ENCODE measurements around the gene P2RY11.

DNA sequence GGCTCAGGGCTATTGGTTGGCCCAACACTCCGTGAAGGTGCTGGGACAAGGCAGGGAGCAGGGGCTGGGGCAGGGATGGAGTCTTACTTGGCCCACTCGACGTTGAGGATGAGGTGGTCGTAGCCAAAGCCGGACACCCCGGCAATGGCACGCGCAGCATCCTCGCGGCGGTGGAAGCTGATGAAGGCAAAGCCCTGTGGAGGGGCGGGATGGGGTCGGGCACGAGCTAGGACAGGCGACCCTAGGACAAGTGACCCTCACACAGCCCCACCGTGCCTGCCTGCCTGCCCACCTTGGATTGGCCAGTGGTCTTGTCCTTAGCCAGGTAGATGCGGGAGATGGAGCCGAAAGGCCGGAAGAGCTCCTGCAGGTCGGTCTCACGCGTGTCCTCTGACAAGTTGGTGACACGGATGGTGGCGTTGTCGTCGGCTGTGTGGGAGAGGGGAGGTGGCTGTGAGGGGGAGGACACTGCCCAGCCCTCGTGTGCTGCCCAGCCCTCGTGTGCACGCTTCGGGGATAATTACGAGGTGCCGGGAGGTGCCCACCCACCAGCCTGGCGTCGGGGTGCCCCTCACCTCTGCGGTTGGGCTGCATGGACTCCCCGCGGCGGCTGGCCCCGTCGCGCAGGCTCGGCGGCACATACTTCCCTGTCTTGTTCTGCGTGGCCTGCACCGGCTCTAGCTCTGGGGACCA lies 4.0 kb downstream of the P2RY11 start:
- TF ChIP-seq, protein P1, sequence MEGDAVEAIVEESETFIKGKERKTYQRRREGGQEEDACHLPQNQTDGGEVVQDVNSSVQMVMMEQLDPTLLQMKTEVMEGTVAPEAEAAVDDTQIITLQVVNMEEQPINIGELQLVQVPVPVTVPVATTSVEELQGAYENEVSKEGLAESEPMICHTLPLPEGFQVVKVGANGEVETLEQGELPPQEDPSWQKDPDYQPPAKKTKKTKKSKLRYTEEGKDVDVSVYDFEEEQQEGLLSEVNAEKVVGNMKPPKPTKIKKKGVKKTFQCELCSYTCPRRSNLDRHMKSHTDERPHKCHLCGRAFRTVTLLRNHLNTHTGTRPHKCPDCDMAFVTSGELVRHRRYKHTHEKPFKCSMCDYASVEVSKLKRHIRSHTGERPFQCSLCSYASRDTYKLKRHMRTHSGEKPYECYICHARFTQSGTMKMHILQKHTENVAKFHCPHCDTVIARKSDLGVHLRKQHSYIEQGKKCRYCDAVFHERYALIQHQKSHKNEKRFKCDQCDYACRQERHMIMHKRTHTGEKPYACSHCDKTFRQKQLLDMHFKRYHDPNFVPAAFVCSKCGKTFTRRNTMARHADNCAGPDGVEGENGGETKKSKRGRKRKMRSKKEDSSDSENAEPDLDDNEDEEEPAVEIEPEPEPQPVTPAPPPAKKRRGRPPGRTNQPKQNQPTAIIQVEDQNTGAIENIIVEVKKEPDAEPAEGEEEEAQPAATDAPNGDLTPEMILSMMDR (IDR thresholded peaks at IDR 0.05) = no peak
- TF ChIP-seq POLR2AphosphoS5 (IDR thresholded peaks at IDR 0.05) = no peak
- no peak for TF ChIP-seq EP300 (IDR thresholded peaks at IDR 0.05)
- no peak for TF ChIP-seq POLR2A (IDR thresholded peaks at IDR 0.05)

All from suprapubic skin (tissue), 4 donors.